Common myeloid progenitor, CD34-positive (primary cell): Measurements from ENCODE around the gene TMEM184B. TPM values are rescaled to one million over a fixed set of nuclear protein-coding genes. Genes with fewer than 3 reads are reported as not detected.

Experiments
- CTCF ChIA-PET: fragments of 350-600 bp; sonication (Branson Sonifier 250); formaldehyde crosslinking; loops from one replicate; lab custom pipeline; 2021; ENCODE audit warnings: antibody characterized with exemption; lab: Charles Lee
- POLR2A ChIA-PET: fragments of 350-600 bp; sonication (Branson Sonifier 250); formaldehyde crosslinking; loops from one replicate; lab custom pipeline; 2021; ENCODE audit warnings: antibody characterized with exemption; lab: Charles Lee
- DNase-seq, 3 donors: peaks; one replicate each; pipeline versions ENCODE4 v3.0.0 to v3.0.0-alpha.2; 2013
- H3K27ac ChIP-seq, 2 experiments: 1 replicate in 1 of 2; 2 replicates in 1 of 2; pipeline ENCODE4 v1.7.0; 2013; ENCODE audit warnings: inconsistent platforms in 2 of 2, low read length in 2 of 2, mild to moderate bottlenecking in 2 of 2, low read depth in 1 of 2, moderate library complexity in 1 of 2; ENCODE audit not compliant: severe bottlenecking in 2 of 2, insufficient read depth in 1 of 2, poor library complexity in 1 of 2
- H3K27me3 ChIP-seq, 5 experiments: replicated peaks in 2 of 5; 1 replicate in 3 of 5; 2 replicates in 2 of 5; pipeline versions ENCODE4 v1.6.1 to v1.7.0; 2013; ENCODE audit warnings: low read length in 4 of 5, mild to moderate bottlenecking in 2 of 5, moderate library complexity in 2 of 5, inconsistent platforms in 1 of 5; ENCODE audit not compliant: insufficient read depth in 5 of 5, control insufficient read depth in 4 of 5
- H3K36me3 ChIP-seq, 4 experiments: 1 replicate in 2 of 4; 2 replicates in 2 of 4; pipeline versions ENCODE4 v1.6.1 to v1.7.0; 2013; ENCODE audit warnings: low read length in 3 of 4, control low read depth in 1 of 4, mild to moderate bottlenecking in 1 of 4; ENCODE audit not compliant: control insufficient read depth in 4 of 4, insufficient read depth in 4 of 4
- H3K4me1 ChIP-seq, 4 experiments: 1 replicate in 3 of 4; 2 replicates in 1 of 4; pipeline versions ENCODE4 v1.6.1 to v1.7.1; 2013; ENCODE audit warnings: low read length in 3 of 4, mild to moderate bottlenecking in 3 of 4, control low read depth in 1 of 4, inconsistent platforms in 1 of 4, moderate library complexity in 1 of 4; ENCODE audit not compliant: control insufficient read depth in 4 of 4, insufficient read depth in 4 of 4; ENCODE audit errors: control extremely low read depth in 1 of 4
- H3K4me3 ChIP-seq, 7 experiments: 1 replicate in 4 of 7; 2 replicates in 3 of 7; pipeline versions ENCODE4 v1.5.1 to v1.7.0; 2013; ENCODE audit warnings: mild to moderate bottlenecking in 7 of 7, low read length in 6 of 7, moderate library complexity in 6 of 7, inconsistent platforms in 2 of 7, low read depth in 2 of 7, control low read depth in 1 of 7; ENCODE audit not compliant: insufficient read depth in 4 of 7, control insufficient read depth in 1 of 7; ENCODE audit errors: extremely low read depth in 1 of 7
- H3K9me3 ChIP-seq, 5 experiments: 1 replicate in 4 of 5; 2 replicates in 1 of 5; pipeline versions ENCODE4 v1.6.1 to v1.7.1; 2013; ENCODE audit warnings: low read length in 4 of 5, mild to moderate bottlenecking in 2 of 5, inconsistent platforms in 1 of 5, low read depth in 1 of 5, moderate library complexity in 1 of 5; ENCODE audit not compliant: control insufficient read depth in 4 of 5, insufficient read depth in 2 of 5; ENCODE audit errors: control extremely low read depth in 1 of 5
- WGBS: methylation state at CpG from one replicate; pipeline ENCODE4 v1.1.5; 2013; ENCODE audit not compliant: insufficient coverage; 5-methylcytosine and 5-hydroxymethylcytosine counted together
- polyA plus RNA-seq: library from polyadenylated mRNA; unstranded; fragments of 120-200 nt; gene quantifications from one replicate; pipeline ENCODE4 v1.2.1, GENCODE V29; 2013

Gene TMEM184B
- polyA plus RNA-seq, result 10.3 TPM

- under 1% methylated on average over 65 of the region's 97 CpGs for WGBS
- no peaks in the 10 kb centered on the region for H3K36me3 ChIP-seq
- ChIA-PET POLR2A (no interaction called here), CTCF (no interaction called here)
- peaks cover 4 to 30% (median 18%) of the 10 kb centered on the region in 4 experiments for H3K4me1 ChIP-seq
- peak; percentile 66 to 83 (median 78) for DNase-seq
- no peaks in the 10 kb centered on the region for H3K9me3 ChIP-seq
- H3K4me3 ChIP-seq, result peak within 1 kb of the TSS; percentile 69 to 90 (median 80)
- H3K27ac ChIP-seq, result peak within 1 kb of the TSS in 1 of 2 experiments; percentile 73
- H3K27me3 ChIP-seq, result no peaks in the 10 kb centered on the region
Observed at GRCh38 chr22:38272373-38273134, at the start of gene TMEM184B. TSS of gene TMEM184B (minus strand) at chr22:38273010. CDS start at chr22:38247961, 25,049 bp downstream.

- Histone ChIP-seq H3K4me1 (peaks cover 5 to 24% (median 16%) of the 10 kb centered on the region in 4 experiments), H3K4me3 (no peak overlapping the region), H3K27ac (no peak overlapping the region), H3K27me3 (no peaks in the 10 kb centered on the region), H3K36me3 (no peaks in the 10 kb centered on the region), H3K9me3 (no peaks in the 10 kb centered on the region)
- CTCF ChIA-PET, result interaction anchor here (0.9 to 1.5 kb wide), 3 partner anchors 20 to 26 kb away, joined by 3 to 5 read pairs (median 4); no protein-coding TSS in a partner anchor
- DNase-seq, result no peak
- POLR2A ChIA-PET, result no interaction called here
- WGBS, result 97% methylated on average over 5 of the region's 11 CpGs
Observed at GRCh38 chr22:38320605-38321402, 48.0 kb upstream of the TMEM184B start.

- 94% methylated on average over 8 of the region's 14 CpGs for WGBS
Observed at GRCh38 chr22:38318792-38319773, 46.3 kb upstream of the TMEM184B start.

GRCh38 chr22:38317995-38318715, 45.3 kb upstream of the TMEM184B start:
- Histone ChIP-seq H3K36me3 (peaks cover 0 to 9% (median 2%) of the 10 kb centered on the region in 4 experiments), H3K4me1 (peaks cover 6 to 50% (median 43%) of the 10 kb centered on the region in 4 experiments), H3K9me3 (no peaks in the 10 kb centered on the region), H3K4me3 (peak overlapping the region; percentile 23 to 78 (median 61)), H3K27me3 (no peaks in the 10 kb centered on the region), H3K27ac (peak overlapping the region in 1 of 2 experiments; percentile 58)
- CTCF ChIA-PET, result interaction anchor here (1.2 to 1.8 kb wide), 2 partner anchors 11 to 14 kb away, joined by 4 to 5 read pairs; no protein-coding TSS in a partner anchor
- POLR2A ChIA-PET, result interaction anchor here (1.1 to 1.2 kb wide), 2 partner anchors 15 to 58 kb away, joined by 3 to 6 read pairs; no protein-coding TSS in a partner anchor
- DNase-seq, result peak in 1 of 3 donors; percentile 38
- 28% methylated on average over 13 of the region's 18 CpGs for WGBS

More at GRCh38 chr22:38318792-38319773, 46.3 kb upstream of the TMEM184B start:
- Histone ChIP-seq H3K27me3 (no peaks in the 10 kb centered on the region), H3K27ac (peak overlapping the region in 1 of 2 experiments; percentile 14), H3K4me3 (no peak overlapping the region), H3K9me3 (no peaks in the 10 kb centered on the region), H3K36me3 (peaks cover 0 to under 1% (median 0%) of the 10 kb centered on the region in 4 experiments), H3K4me1 (peaks cover 6 to 41% (median 34%) of the 10 kb centered on the region in 4 experiments)
- DNase-seq, result no peak
- CTCF ChIA-PET, result interaction anchor here (1.8 kb wide), 1 partner anchor 13 kb away, joined by 5 read pairs; no protein-coding TSS in a partner anchor
- POLR2A ChIA-PET, result interaction anchor here (1.2 kb wide), 1 partner anchor 14 kb away, joined by 3 read pairs; no protein-coding TSS in a partner anchor

- Histone ChIP-seq H3K9me3 (no peaks in the 10 kb centered on the region), H3K4me1 (peaks cover 6 to 50% (median 45%) of the 10 kb centered on the region in 4 experiments), H3K27me3 (no peaks in the 10 kb centered on the region), H3K27ac (peak within 1 kb of the TSS; percentile 77 to 84), H3K4me3 (peak within 1 kb of the TSS; percentile 61 to 86 (median 80)), H3K36me3 (peaks cover 0 to 13% (median 8%) of the 10 kb centered on the region in 4 experiments)
- ChIA-PET POLR2A (interaction anchor here (1.1 to 1.2 kb wide), 2 partner anchors 15 to 57 kb away, joined by 3 to 6 read pairs; no protein-coding TSS in a partner anchor), CTCF (interaction anchor here (1.2 to 1.8 kb wide), 2 partner anchors 11 to 15 kb away, joined by 4 to 5 read pairs; no protein-coding TSS in a partner anchor)
- DNase-seq, result peak; percentile 41 to 80 (median 64)
- 5% methylated on average over 36 of the region's 98 CpGs for WGBS
Observed at GRCh38 chr22:38317122-38317994, 44.5 kb upstream of the TMEM184B start, which contains the start of gene CSNK1E. TSS of gene CSNK1E (minus strand) at chr22:38317433. CDS start at chr22:38314157, 3,276 bp downstream.
